Ramos (cell line): Measurements from ENCODE around the gene TMEM9B.
"Not testable (repeated sequence)": the region's sequence is repeated elsewhere in the genome, so short reads cannot be mapped to it uniquely, and the experiment has no call there.

Experiments
- in situ Hi-C: fragments of 300-500 bp; cut with MboI; formaldehyde crosslinking; loops from one replicate; pipeline ENCODE4 v1.14.3; 2022; ENCODE audit warnings: low sequenced_read_pairs; ENCODE audit not compliant: unreplicated experiment

The TMEM9B gene

GRCh38 chr11:8964324-8965320, at the start of gene TMEM9B:
Gene TMEM9B, minus strand, starts transcription at chr11:8964442. Its CDS starts 129 bp downstream, at chr11:8964313.
- in situ Hi-C loops: loop anchor here (10.0 kb wide), 1 partner anchor 280 kb away; the partner anchor contains the start of genes RPL27A and TRIM66

DNA sequence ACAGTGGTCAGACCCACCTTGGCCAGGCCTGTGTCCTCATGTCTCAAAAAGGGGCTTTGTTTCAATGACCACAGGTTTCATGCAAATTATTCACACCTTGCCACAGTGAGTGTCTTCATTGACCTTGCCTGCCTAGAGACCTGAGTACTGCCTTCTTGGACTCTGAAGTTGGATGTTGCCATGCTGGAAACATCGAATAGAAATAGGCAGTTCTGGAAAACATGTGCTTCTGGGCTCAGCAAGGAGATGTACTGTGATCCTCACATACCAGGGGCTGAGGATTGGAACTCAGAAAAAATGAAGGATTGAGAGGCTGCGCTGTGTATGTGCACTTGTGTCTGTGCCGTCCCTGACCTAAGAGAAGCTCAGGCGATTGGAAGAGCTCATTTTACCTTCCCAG, 49.1 kb upstream of the TMEM9B start:
- in situ Hi-C loops: no loop called here

DNA sequence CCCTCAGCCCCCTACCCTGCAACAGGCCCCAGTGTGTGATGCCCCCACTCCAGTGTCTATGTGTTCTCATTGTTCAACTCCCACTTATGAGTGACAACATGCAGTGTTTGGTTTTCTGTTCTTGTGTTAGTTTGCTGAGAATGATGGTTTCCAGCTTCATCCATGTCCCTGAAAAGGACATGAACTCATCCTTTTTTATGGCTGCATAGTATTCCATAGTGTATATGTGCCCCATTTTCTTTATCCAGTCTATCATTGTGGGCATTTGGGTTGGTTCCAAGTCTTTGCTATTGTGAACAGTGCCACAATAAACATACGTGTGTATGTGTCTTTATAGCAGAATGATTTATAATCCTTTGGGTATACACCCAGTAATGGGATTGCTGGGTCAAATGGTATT, 45.3 kb upstream of the TMEM9B start:
- in situ Hi-C loops: not testable (repeated sequence)

DNA sequence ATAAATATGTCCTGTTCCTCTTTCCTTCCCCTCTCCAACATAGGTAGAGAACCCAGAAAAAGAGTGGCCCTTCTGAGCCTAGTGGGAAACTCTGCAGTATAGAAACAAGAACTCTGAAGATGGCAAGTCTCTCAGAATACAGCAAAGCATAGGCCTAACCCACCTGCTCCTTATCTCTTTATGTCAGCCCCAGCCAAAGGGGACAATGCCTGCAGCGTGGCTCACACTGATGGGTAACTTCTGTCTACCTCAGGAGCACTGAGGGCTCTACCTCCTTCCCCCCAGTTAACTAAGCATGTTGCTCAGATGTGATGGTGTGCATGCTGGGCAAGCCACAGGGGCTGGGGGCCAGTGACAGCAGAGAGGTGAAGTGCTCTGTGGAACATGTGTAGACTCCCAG, 44.4 kb upstream of the TMEM9B start:
- in situ Hi-C loops: no loop called here

DNA sequence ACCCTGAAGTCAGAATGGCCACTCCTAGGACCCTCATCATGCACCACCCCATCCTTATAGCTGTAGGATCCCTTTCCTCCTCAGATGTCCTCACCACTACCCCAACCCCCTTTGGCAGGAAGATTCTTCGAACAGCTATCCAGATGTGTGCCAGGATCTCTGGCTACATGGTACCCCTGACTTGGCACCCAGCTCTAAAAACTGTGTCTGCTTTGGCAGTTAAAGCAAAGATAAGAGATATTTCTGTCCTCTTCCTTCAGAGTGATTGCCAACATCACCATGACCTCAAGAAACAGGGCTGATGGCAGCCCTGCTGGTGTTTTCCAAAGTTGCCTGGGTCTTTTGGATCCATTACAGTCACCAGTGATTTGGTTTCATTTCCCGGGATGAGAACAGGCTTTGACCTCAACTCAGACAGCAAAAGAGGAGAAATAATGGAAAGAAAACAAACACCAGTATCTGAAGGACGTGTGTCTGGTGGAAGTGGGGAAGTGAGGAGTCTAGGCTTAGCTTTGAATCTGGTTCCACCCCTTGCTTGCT, 43.8 kb upstream of the TMEM9B start:
- in situ Hi-C loops: no loop called here

- in situ Hi-C loops: no loop called here
Measured at GRCh38 chr11:9005087-9005486, 40.8 kb upstream of the TMEM9B start.

DNA sequence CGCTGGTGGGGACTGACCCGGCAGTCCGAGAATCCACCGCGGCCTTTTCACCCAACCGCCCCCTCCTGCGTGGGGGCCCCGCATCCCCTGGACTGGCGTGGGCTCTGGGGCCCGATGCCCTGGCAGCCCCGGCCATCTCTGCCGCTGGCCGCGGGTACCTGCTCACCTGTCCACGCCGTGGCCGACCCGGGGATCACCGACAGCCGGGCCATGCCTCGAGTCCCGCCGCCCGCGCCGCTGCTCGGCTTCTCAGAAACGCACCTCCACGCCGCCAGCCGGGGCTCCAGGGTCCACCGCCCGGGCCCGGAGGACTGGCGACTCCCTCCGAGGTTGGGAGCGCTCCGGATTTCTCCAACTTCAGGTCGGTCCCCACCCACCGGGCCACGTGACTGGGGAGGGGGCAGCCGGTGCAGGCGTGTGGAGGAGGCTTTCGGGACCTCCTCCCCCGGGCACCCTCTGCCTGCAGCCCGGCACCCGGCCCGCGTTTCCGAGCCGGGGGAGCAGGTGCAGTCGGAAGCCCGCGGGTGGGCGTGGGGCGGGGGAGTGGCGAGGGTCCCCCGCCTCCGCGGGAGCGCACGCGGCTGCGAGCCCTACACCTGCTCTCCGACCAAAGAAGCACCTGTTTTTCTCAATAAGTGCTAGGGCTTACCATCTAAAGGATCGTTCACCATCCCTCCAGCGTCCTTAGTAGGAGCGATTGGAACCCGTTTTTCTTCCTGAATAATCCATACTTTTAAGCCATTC, 40.1 kb upstream of the TMEM9B start:
- in situ Hi-C loops: no loop called here

GRCh38 chr11:9003573-9004182, 39.4 kb upstream of the TMEM9B start, which contains the start of gene NRIP3:
Gene NRIP3, minus strand, starts transcription at chr11:9004001. Its CDS starts 66 bp downstream, at chr11:9003935.
- in situ Hi-C loops: no loop called here

DNA sequence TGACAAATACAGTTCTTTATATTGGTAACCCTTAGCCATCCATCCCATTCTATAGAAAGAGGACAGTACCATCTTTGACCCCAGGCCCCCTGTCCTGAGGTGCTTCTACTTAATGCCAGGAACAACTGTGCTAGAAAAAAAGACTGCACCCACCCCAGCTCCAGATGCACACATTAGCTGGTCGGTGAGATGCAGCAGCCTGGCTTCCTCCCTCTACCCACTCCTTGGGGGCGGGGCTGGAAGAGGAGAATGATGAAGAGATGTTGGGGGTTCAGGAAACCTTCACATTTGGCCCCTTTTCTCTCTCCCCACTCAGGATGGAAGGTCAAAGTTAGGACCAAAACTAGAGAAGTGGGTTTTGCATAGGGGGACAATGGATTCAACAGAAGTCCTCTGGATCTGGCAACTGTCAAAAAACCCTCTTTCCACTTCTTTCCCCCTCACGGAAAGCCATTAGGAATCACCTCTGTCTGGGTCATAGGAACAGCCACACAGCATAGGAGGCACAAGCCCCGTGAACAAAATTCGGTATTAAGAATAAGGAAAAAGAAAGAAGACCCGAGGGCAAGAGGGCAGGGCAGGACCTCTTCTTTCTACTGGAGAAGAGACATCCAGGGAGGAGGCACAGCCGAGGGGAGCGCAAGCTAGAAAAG, 38.8 kb upstream of the TMEM9B start:
- in situ Hi-C loops: no loop called here

DNA sequence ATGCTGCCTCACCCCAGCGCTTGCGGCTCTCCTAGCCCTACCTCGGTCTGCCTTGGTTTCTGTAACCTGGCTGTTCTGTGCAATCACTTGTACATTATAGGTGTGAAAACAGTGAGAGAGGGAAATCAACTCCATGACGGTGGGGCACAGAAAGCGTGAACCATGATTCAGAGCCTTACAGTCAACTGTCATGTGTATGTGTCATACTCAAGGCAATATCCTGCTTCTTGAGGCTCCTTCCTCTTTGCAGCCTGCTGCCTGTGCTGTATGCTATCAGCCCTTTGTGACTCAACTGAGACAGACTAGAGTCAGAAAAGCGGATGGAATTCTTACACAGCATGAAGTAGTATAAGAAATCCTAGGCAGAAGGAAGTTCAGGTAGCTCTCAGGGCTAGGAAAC, 37.5 kb upstream of the TMEM9B start:
- in situ Hi-C loops: no loop called here

- in situ Hi-C loops: no loop called here
Measured at GRCh38 chr11:8998017-8998416, 33.8 kb upstream of the TMEM9B start.

- in situ Hi-C loops: no loop called here
Measured at GRCh38 chr11:8997451-8997850, 33.2 kb upstream of the TMEM9B start.

DNA sequence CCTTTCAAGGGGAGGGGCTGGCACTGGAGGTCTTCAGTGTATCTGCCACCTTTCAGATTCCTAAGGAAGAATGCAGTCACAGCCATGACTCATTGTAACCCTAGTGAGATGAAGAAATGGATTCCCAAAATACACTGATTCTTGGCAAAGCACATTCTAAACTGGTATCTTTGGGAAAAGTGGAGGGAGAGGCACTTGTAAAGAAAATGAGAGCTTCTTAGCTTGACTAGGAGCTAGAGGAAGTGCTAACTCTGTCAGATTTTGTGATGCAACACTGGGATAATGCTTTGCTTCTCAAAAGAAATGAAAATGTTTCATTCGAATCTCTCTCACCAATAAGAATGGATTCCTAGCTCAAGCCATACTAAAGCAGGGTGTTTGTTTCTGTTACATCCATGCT, 25.2 kb upstream of the TMEM9B start:
- in situ Hi-C loops: no loop called here

- in situ Hi-C loops: no loop called here
Measured at GRCh38 chr11:8988329-8989234, 24.3 kb upstream of the TMEM9B start.

- in situ Hi-C loops: no loop called here
Measured at GRCh38 chr11:8987446-8987845, 23.2 kb upstream of the TMEM9B start.

- in situ Hi-C loops: not testable (repeated sequence)
Measured at GRCh38 chr11:8986772-8987171, 22.5 kb upstream of the TMEM9B start.

GRCh38 chr11:8985462-8985861, 21.2 kb upstream of the TMEM9B start:
- in situ Hi-C loops: no loop called here

- in situ Hi-C loops: no loop called here
Measured at GRCh38 chr11:8983552-8983951, 19.3 kb upstream of the TMEM9B start.

DNA sequence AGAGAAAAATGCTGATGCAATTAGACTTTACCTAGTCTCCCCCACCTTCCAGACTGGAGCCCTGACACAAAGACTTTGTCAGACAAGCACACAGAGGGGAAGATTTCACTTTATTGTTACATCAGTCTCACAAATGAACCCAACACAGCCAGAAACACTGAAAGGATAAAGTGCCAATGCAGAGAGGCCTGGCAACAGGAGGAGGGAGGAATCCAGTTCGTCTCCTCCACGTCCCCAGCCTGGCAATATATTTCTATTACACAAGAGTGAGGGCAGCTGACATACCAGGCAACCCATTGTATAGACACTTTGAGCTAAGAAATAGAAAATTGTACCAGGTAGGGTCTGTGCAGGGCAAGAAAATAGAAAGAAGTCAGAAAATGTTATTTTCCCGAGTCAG, 16.2 kb upstream of the TMEM9B start:
- in situ Hi-C loops: no loop called here
